GM19351 (cell line): ENCODE measurements around the gene NPC1L1.
A peak's percentile ranks its signal among the peaks of the same experiment; 100 is the strongest.

Source experiments
- ATAC-seq: cut with Tn5 transposase; IDR thresholded peaks from one replicate; pipeline ENCODE4 v1.9.1; 2021; ENCODE audit warnings: mild to moderate bottlenecking, moderate library complexity; ENCODE audit not compliant: unreplicated experiment

Gene NPC1L1

DNA sequence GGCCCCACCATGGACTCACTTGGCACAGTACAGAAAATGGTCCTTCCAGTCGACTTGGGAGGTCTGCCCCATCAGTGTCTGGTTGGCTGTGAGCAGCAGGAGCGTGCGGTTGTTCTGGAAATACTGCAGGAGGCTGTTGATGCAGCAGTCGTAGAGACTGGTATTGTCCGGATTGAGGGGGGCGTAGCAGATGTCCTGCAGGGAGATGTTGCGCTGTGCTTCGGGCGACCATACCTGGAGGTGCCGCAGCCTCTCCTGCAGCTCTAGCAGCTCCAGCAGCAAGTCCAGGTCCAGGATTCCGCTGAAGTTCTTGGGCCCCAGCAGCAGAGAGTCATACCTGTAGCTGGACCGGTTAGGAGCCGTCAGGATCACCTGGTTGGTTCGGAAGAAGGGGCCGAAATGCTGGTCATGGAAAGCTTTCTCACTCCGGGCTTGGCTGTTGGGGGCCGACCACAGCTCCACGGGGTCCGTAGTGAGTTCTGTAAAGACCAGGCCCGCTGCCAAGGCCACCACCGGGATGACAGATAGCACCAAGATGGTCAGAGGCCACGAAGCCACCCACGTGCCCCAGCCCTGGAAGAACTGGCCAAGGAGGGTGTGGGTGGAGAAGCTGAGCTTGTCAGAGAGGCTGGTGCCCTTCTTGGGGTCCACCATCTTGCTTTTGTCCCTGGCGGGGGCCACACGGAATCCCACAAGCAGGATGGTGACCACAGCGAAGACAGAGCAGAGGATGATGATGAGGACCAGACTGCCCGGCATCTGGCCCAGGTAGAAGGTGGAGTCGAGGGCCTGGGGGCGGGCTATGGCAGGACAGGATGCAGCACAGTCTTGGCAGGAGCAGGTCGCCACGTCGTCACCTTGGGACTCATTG is 2.1 kb downstream of the NPC1L1 start:
- ATAC-seq, result no peak

- no peak for ATAC-seq
Measured at GRCh38 chr7:44538093-44538797, 2.9 kb downstream of the NPC1L1 start.

- no peak for ATAC-seq
Measured at GRCh38 chr7:44537442-44537841, 3.7 kb downstream of the NPC1L1 start.

DNA sequence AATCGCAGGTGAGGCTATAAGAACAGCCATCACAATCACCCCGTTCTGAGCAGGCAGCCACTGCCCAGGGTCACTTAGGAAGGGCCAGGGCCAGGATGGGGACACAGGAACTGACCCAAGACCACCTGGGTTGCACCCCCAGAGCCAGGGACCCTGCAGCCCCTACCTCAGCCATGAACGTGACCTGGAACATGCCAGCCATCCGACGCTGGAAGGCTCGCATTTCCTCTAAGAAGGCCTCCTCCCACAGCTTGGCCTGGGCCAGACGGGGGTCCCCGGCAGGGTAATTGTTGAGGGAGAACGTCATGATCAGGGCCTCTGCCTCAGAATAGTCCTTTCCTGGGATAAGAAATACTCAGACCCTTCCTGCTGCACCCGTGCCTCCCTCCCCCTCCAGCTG is 5.0 kb downstream of the NPC1L1 start:
- ATAC-seq, result no peak

DNA sequence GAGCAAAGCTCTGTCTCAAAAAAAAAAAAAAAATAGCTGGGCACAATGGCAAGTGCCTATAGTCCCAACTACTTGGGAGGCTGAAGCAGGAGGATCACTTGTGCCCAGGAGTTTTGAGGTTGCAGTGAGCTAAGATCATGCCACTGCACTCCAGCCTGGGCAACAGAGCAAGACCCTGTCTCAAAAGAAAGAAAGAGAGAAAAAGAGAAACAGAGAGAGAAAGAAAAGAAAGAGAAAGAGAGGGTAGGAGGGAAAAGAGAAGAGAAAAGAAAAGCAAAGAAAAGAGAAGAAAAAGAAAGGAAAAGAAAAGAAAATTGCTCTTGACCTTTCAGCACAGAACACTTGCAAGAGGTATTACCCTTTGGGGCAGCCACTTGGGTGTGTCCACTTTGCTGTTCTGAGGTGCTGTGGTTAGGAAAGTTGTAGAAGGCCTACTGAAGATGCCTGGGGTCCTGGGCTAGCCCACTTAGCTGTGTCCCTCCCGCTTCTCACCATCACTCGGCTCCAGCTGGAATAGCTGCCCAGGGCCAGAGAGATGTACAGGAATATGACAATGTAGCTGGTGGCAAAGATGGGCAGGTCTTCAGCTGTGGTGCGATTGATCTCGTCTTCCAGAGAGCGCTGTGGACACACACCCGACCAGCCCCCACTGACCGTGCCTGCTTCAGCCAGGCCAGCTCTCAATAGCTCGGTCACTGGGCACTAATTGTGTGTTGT is 5.6 kb downstream of the NPC1L1 start:
- no peak for ATAC-seq

DNA sequence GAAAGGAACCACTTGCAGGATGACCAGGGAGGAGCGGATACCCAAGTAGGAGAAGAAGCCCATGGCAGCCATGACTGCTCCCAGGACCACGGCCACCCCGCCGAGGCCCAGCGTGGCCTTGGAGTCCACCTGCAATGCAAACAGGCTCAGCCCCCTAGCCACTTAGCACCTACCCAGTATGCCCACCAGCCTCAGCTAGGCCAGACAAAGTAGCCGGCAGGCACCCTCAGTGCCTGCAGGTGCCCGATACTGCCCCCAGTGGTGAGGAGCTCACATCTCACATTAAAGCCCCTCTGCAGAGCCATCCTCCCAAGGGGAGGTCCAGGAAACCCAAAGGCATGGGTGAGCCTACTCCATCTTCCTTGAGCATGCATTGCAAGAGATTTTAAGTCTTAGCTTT is 6.6 kb downstream of the NPC1L1 start:
- peak; percentile 70 for ATAC-seq

DNA sequence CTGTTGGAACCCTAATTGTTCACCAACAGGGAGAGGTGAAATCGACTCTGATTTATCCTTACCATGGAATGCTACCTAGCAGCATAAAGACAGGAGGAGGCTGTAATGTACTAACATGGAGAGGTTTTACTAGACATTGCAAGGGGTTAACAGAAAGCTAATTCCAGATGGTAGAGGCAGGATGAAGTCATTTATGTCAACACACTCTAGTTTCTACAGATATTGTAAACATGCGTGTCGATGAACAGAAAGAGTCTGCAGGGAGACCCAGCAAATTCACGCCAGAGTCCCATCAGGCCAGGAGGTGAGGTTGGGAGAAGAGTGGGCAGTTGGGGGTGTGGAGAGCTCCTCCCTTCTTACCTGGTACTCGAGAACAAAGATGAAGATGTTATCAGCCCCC is 7.0 kb downstream of the NPC1L1 start:
- no peak for ATAC-seq

DNA sequence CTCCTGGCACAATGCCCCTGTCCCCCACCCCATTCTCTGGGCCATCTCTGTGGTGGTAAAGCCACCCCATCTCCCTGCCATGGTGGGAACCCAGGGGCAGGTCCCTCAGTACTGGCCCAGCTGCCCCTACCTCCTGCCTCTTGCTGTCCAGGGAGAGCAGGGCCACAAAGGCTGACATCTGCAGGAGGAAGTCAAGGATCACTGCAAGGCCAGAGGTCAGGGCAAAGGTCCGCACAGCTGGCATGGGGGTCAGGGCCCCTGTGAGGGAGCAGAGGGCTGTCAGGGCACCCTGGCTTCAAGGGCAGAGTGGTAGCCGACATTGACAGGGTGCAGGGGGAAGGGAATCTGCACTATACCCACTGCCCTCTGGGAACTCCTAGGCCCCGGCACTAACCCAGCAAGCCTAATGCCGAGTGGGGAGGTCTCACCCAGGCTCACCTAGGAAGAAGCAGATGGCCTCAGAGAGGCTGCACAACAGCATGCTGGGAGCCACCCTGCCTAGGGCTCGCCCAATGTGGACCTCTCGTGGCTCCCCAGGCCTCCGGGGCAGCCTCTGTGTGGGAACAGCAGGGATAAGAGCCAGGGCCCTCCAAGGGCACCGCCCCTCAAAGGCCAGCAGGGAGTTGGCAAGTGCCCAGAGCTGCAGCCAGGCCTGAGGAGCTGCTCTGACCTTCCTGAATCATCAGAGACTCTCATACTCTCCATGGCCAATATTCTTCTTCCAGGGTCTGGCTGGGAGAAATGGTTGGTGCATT is 7.7 kb downstream of the NPC1L1 start:
- no peak for ATAC-seq

GRCh38 chr7:44531421-44532380 is 9.4 kb downstream of the NPC1L1 start:
- ATAC-seq, result no peak

GRCh38 chr7:44530990-44531389 is 10.1 kb downstream of the NPC1L1 start:
- no peak for ATAC-seq

- no peak for ATAC-seq
Measured at GRCh38 chr7:44524811-44525388, 16.2 kb downstream of the NPC1L1 start.

DNA sequence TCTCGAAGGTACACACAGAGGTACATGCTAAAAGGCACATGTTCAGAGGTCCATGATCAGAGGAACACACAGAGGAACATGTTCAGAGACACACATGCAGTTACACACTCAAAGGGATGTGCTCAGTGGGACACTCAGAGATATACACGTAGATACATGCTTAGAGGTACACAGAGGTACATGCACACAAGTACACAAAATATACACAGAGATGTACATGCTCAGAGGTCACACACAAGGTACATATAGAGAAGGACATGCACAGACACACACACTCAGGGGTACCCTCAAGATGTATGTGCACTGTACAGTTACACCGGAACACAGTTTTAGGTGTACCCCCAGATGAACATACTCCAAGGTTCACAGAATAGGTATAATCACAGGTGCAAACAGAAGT is 18.8 kb downstream of the NPC1L1 start:
- no peak for ATAC-seq

- ATAC-seq, result no peak
Measured at GRCh38 chr7:44521347-44522095, 19.6 kb downstream of the NPC1L1 start.

DNA sequence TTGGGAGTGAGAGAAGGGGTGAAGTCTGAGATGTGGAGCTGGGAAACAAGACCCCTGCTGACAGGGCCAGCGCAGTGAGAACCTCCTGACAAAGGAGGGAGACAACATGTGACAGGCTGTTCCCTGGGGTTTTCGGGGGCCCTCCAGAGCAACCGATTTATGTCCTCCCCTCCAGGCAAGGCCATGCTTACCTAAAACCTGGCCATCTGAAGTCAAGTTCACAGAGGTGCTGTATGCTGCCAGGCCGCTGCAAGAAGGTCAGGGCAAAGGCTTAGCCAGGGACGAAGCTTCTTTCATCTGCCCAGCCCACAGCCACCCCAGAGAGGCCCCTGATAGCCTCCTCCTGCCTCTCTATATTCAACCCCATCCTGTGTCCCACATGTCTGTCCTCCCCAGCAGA is 20.6 kb downstream of the NPC1L1 start:
- no peak for ATAC-seq

DNA sequence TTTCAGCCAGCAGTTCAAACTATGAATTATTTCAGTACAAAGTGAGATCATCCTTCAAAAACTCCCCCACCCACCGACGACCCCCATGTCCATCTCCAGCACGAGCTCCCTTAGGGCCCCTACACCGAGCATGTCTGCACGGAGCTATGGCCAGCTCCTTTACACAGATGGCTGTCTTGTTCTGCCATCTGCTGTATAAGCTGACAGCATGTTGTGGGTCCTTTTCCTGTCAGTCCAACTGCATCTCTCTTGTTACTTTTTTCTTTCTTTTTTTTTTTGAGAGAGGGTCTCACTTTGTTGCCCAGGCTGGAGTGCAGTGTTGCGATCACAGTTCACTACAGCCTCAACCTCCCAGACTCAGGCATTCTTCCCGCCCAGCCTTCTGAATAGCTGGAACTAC is 21.6 kb downstream of the NPC1L1 start:
- ATAC-seq, result no peak

DNA sequence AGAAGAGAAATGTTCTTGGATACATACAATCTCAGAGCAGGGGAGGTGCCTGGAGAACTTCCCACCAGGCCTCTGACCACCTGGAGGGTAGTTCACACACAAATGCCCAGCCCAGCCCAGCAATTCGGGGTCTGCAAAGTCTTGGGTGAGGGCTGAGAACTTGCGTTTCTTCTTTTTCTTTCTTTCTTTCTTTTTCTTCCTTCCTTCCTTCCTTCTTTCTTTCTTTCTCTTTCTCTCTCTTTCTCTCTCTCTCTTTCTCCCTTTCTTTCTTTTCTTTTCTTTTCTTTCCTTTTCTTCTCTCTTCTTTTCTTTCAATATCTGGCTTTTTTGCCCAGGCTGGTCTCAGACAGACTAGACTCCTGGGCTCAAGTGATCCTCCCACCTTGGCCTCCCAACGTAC is 22.4 kb downstream of the NPC1L1 start:
- no peak for ATAC-seq

GRCh38 chr7:44517175-44517574 is 24.0 kb downstream of the NPC1L1 start:
- ATAC-seq, result no peak

DNA sequence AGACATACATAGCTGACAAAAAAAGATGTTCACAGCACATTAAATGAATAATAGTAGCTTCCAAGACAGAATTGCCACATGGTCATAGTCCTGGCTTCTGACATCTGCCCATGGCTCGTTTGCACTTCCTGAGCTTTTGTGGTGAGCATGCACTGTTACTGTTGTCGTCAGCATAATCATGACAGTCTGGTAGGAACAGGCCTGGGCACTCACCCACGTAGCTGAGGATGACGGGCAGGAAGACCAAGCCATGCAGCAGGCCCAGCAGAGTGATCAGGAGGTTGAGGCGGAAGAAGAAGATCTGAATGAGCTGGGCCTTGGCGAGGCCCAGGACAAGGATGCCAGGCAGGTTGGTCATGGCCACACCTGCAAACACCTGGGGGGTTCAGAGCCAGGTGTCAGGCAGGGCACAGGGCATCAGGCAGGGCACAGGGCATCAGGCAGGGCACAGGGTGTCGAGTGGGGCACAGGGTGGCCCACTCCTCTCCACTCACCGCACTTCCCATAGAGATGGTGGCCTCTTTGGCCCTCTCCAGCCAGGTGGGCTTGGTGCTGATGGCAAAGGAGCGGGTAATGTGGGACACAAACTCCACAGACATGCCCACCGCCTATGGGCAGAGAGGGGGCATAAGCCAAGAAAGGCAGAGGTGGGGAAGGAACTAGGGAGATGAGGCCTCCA is 25.4 kb downstream of the NPC1L1 start:
- no peak for ATAC-seq
